Activated B cell treated with CpG ODN at 0.5 μM for 24 hours (primary cell): Measurements from ENCODE around the gene ASB7. TPM values are rescaled to one million over a fixed set of nuclear protein-coding genes. Genes with fewer than 3 reads are reported as not detected.

Experiments used
- ATAC-seq: fragments of 200-7000 bp; cut with Tn5 transposase; one replicate; pipeline ENCODE4 v1.10.0; 2021; ENCODE audit warnings: low read depth, mild to moderate bottlenecking, moderate library complexity
- CTCF ChIA-PET: fragments of 350-600 bp; sonication (Branson Sonifier 250); formaldehyde crosslinking; loops from one replicate; lab custom pipeline; 2021; ENCODE audit warnings: antibody characterized with exemption; lab: Charles Lee
- POLR2A ChIA-PET: fragments of 350-600 bp; sonication (Branson Sonifier 250); formaldehyde crosslinking; loops from one replicate; lab custom pipeline; 2021; ENCODE audit warnings: antibody characterized with exemption; lab: Charles Lee
- DNase-seq: peaks from one replicate; pipeline ENCODE4 v3.0.0; 2022
- H3K27ac Mint-ChIP-seq: one replicate; pipeline ENCODE4 v1.8.0; 2020; ENCODE audit warnings: mixed read lengths
- H3K27me3 Mint-ChIP-seq: one replicate; pipeline ENCODE4 v1.8.0; 2021; ENCODE audit warnings: mixed read lengths
- H3K36me3 Mint-ChIP-seq: one replicate; pipeline ENCODE4 v1.8.0; 2021; ENCODE audit warnings: low read depth, mixed read lengths
- H3K4me1 Mint-ChIP-seq: one replicate; pipeline ENCODE4 v1.8.0; 2021; ENCODE audit warnings: mixed read lengths
- H3K4me3 Mint-ChIP-seq: one replicate; pipeline ENCODE4 v1.8.0; 2020; ENCODE audit warnings: mild to moderate bottlenecking, mixed read lengths
- H3K9me3 Mint-ChIP-seq: one replicate; pipeline ENCODE4 v1.8.0; 2020; ENCODE audit warnings: mixed read lengths
- CTCF ChIP-seq: fragments of 200-600 bp; IDR thresholded peaks from one replicate; pipeline ENCODE4 v1.8.0; 2022; ENCODE audit warnings: antibody characterized with exemption, mild to moderate bottlenecking
- intact Hi-C: fragments of 100-400 bp; cut with micrococcal nuclease; formaldehyde crosslinking; loops from one replicate; pipeline ENCODE4 v1.15.1; 2024
- total RNA-seq: library from RNA; stranded (reverse); gene quantifications from 2 replicates; pipeline ENCODE4 v1.2.3, GENCODE V29; 2022

ASB7 gene
- total RNA-seq, 1 donor from 2014 or later = 21.3 TPM

- Mint-ChIP-seq H3K27me3 (peaks cover 8% of the 10 kb centered on the region), H3K27ac (no peak overlapping the region), H3K36me3 (no peaks in the 10 kb centered on the region), H3K4me1 (no peaks in the 10 kb centered on the region), H3K4me3 (no peak overlapping the region), H3K9me3 (peaks cover 4% of the 10 kb centered on the region)
- no peak for TF ChIP-seq CTCF
- no peak for ATAC-seq
- no peak for DNase-seq
- CTCF ChIA-PET = no interaction called here
- POLR2A ChIA-PET = no interaction called here
- intact Hi-C loops = no loop called here
These were observed 90.3 kb downstream of the ASB7 start for GRCh38 chr15:100692671-100693070.

- peaks cover 4% of the 10 kb centered on the region for H3K9me3 Mint-ChIP-seq
- TF ChIP-seq CTCF = no peak
- H3K27ac Mint-ChIP-seq = no peak overlapping the region
- ATAC-seq (no peak), DNase-seq (no peak)
- CTCF ChIA-PET = no interaction called here
- POLR2A ChIA-PET = no interaction called here
- intact Hi-C loops = no loop called here
- no peaks in the 10 kb centered on the region for H3K4me1 Mint-ChIP-seq
- H3K4me3 Mint-ChIP-seq = no peak overlapping the region
- no peaks in the 10 kb centered on the region for H3K36me3 Mint-ChIP-seq
- peaks cover 8% of the 10 kb centered on the region for H3K27me3 Mint-ChIP-seq
These were observed 91.1 kb downstream of the ASB7 start for GRCh38 chr15:100693451-100693850.

- intact Hi-C loops = no loop called here
- TF ChIP-seq CTCF = no peak
- DNase-seq = no peak
- Mint-ChIP-seq H3K4me1 (no peaks in the 10 kb centered on the region), H3K9me3 (peaks cover 4% of the 10 kb centered on the region), H3K27me3 (peaks cover 8% of the 10 kb centered on the region), H3K27ac (no peak overlapping the region), H3K4me3 (no peak overlapping the region), H3K36me3 (no peaks in the 10 kb centered on the region)
- no peak for ATAC-seq
- ChIA-PET POLR2A (no interaction called here), CTCF (no interaction called here)
These were observed 92.1 kb downstream of the ASB7 start for GRCh38 chr15:100694381-100695021.

- peaks cover 4% of the 10 kb centered on the region for H3K9me3 Mint-ChIP-seq
- H3K36me3 Mint-ChIP-seq = no peaks in the 10 kb centered on the region
- no peak for TF ChIP-seq CTCF
- POLR2A ChIA-PET = no interaction called here
- no peaks in the 10 kb centered on the region for H3K4me1 Mint-ChIP-seq
- no peak overlapping the region for H3K27ac Mint-ChIP-seq
- no peak for ATAC-seq
- CTCF ChIA-PET = no interaction called here
- intact Hi-C loops = no loop called here
- DNase-seq = no peak
- peaks cover 8% of the 10 kb centered on the region for H3K27me3 Mint-ChIP-seq
- H3K4me3 Mint-ChIP-seq = no peak overlapping the region
These were observed 92.7 kb downstream of the ASB7 start for GRCh38 chr15:100695048-100695447.

- Mint-ChIP-seq H3K4me1 (no peaks in the 10 kb centered on the region), H3K9me3 (peaks cover 4% of the 10 kb centered on the region), H3K27me3 (peaks cover 12% of the 10 kb centered on the region), H3K36me3 (no peaks in the 10 kb centered on the region), H3K27ac (no peak overlapping the region), H3K4me3 (no peak overlapping the region)
- ChIA-PET CTCF (no interaction called here), POLR2A (no interaction called here)
- intact Hi-C loops = no loop called here
- TF ChIP-seq CTCF = no peak
- ATAC-seq (no peak), DNase-seq (no peak)
These were observed 94.1 kb downstream of the ASB7 start for GRCh38 chr15:100696452-100696851.

Other genes starting within 250 kb of the ASB7 start
- 0.13 and 0.49 TPM in 2 replicates for gene CERS3, start 73.6 kb upstream of the ASB7 start, total RNA-seq
- 31.9 and 33.3 TPM in 2 replicates for gene LINS1, start 405 bp upstream of the ASB7 start, total RNA-seq